ENCODE results near the gene NEK10. TPM values are rescaled to one million over a fixed set of nuclear protein-coding genes. Genes with fewer than 3 reads are reported as not detected.
A peak's percentile ranks its signal among the peaks of the same experiment; 100 is the strongest.

NEK10 gene
- total RNA-seq, 1 experiment from 2014 or later = 1.7 TPM

DNA sequence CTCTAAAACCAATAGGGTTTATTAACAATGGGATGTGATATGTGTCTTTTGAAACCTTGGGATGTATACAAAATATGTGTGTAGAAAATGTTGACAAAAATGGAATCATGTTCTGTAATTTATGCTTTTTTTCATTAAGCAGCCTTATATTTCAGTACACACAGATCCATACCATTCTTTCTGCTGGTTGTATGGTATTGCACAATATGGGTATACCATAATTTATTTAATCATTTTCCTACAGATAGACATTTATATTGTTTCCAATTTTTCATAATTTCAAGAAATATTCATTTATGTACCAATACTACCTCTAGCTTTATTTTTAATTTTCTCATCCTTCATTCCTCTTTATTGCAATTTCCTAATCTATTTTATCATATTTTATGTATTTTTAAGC lies 83.5 kb downstream of the NEK10 start:
- Histone ChIP-seq H3F3A (ENCODE audit: low read length, unreplicated experiment) (no peaks in the 10 kb centered on the region), H3K36me3 (ENCODE audit: low read depth, low read length) (no peaks in the 10 kb centered on the region), H3K9ac (ENCODE audit: low read length) (no peak overlapping the region), H3K4me3 (ENCODE audit: low read length) (no peak overlapping the region), H3K4me2 (ENCODE audit: low read length) (no peak overlapping the region), H3K9me2 (replicated peaks; ENCODE audit: low read length) (no peaks in the 10 kb centered on the region), H3K9me3 (ENCODE audit: low read length) (no peaks in the 10 kb centered on the region), H3K79me2 (ENCODE audit: low read length) (no peaks in the 10 kb centered on the region), H2AFZ (ENCODE audit: low read length) (no peak overlapping the region), H3K27ac (ENCODE audit: low read length) (no peak overlapping the region), H4K20me1 (ENCODE audit: low read length) (no peaks in the 10 kb centered on the region), H3K4me1 (ENCODE audit: insufficient read depth, low read length) (peaks cover 10% of the 10 kb centered on the region), H3K27me3 (ENCODE audit: low read length) (no peaks in the 10 kb centered on the region)
- ChIA-PET CTCF (interaction anchor here (0.6 to 0.7 kb wide), 2 partner anchors 19 to 63 kb away, joined by 8 to 14 read pairs; no protein-coding TSS in a partner anchor), POLR2A (ENCODE audit: unreplicated experiment) (no interaction called here)
- no peak for DNase-seq
- intact Hi-C loops (cut with micrococcal nuclease) = no loop called here
- ATAC-seq = no peak
- BruUV-seq (replicated peaks) = no TSS peak
- no peak for TF ChIP-seq EZH2phosphoT487 (IDR thresholded peaks at IDR 0.05; ENCODE audit: borderline replicate concordance, low read length)
- TF ChIP-seq, protein P1, sequence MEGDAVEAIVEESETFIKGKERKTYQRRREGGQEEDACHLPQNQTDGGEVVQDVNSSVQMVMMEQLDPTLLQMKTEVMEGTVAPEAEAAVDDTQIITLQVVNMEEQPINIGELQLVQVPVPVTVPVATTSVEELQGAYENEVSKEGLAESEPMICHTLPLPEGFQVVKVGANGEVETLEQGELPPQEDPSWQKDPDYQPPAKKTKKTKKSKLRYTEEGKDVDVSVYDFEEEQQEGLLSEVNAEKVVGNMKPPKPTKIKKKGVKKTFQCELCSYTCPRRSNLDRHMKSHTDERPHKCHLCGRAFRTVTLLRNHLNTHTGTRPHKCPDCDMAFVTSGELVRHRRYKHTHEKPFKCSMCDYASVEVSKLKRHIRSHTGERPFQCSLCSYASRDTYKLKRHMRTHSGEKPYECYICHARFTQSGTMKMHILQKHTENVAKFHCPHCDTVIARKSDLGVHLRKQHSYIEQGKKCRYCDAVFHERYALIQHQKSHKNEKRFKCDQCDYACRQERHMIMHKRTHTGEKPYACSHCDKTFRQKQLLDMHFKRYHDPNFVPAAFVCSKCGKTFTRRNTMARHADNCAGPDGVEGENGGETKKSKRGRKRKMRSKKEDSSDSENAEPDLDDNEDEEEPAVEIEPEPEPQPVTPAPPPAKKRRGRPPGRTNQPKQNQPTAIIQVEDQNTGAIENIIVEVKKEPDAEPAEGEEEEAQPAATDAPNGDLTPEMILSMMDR (conservative IDR thresholded peaks at IDR 0.05; ENCODE audit: low read depth, low read length) = no peak
- no peak for TF ChIP-seq EZH2 (IDR thresholded peaks at IDR 0.05; ENCODE audit: low read length, unreplicated experiment)

DNA sequence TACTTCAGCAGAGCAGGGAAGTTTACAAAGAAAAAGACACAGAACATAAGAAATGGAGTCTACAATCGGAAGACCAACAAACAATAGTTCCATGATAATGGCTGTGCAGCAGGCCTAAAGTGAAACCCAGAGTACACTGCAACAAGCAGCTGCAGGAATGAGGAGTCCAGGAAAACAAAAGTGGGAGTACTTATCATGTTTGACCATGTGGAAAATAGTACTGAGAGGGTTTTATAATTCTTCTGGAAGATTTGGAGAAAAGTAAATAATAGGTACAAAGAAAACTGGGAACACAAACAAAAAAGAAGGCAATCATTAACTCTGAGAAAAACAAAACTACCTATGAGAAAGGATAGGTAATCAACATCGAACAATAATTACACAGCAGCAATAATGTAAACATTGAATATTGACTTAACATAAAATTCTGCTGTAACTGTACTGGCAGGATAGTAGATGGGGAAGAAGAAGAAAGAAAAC lies 87.5 kb downstream of the NEK10 start:
- no peak overlapping the region for H3K4me3 ChIP-seq (ENCODE audit: low read length)
- H3K4me2 ChIP-seq (ENCODE audit: low read length) = no peak overlapping the region
- no peaks in the 10 kb centered on the region for H4K20me1 ChIP-seq (ENCODE audit: low read length)
- DNase-seq (no peak), ATAC-seq (no peak)
- no peaks in the 10 kb centered on the region for H3K36me3 ChIP-seq (ENCODE audit: low read depth, low read length)
- no peaks in the 10 kb centered on the region for H3K9me3 ChIP-seq (ENCODE audit: low read length)
- peak overlapping the region; percentile 18; the same call in 1 of the 2 replicates for H2AFZ ChIP-seq (ENCODE audit: low read length)
- no peaks in the 10 kb centered on the region for H3F3A ChIP-seq (ENCODE audit: low read length, unreplicated experiment)
- H3K79me2 ChIP-seq (ENCODE audit: low read length) = no peaks in the 10 kb centered on the region
- intact Hi-C loops (cut with micrococcal nuclease) = no loop called here
- ChIA-PET POLR2A (ENCODE audit: unreplicated experiment) (no interaction called here), CTCF (no interaction called here)
- BruUV-seq (replicated peaks) = no TSS peak
- H3K27ac ChIP-seq (ENCODE audit: low read length) = no peak overlapping the region
- H3K27me3 ChIP-seq (ENCODE audit: low read length) = no peaks in the 10 kb centered on the region
- no peak overlapping the region for H3K9ac ChIP-seq (ENCODE audit: low read length)
- H3K4me1 ChIP-seq (ENCODE audit: insufficient read depth, low read length) = no peaks in the 10 kb centered on the region
- no peaks in the 10 kb centered on the region for H3K9me2 ChIP-seq (replicated peaks; ENCODE audit: low read length)
- no peak for TF ChIP-seq EZH2phosphoT487 (IDR thresholded peaks at IDR 0.05; ENCODE audit: borderline replicate concordance, low read length)
- TF ChIP-seq, protein P1 (conservative IDR thresholded peaks at IDR 0.05; ENCODE audit: low read depth, low read length) = no peak
- no peak for TF ChIP-seq EZH2 (IDR thresholded peaks at IDR 0.05; ENCODE audit: low read length, unreplicated experiment)

DNA sequence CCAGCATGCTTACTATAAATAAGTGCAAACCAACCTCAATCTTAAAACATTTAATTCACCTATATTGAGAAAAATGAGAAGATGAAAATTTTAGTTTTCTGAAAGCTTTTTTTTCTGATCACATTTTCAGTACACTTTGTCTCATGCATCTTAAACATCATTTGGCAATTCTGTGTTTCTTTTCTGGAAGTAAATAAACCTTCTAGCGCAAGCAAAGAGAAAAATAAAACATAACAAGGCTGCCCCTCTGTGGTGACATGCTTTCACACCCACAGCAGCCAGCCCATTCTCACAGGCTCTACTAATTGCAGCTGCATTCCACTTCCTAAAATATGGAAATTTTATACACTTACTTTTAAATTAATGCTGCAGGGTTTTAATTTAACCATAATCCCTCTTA lies 90.1 kb downstream of the NEK10 start:
- H3K9me3 ChIP-seq (ENCODE audit: low read length) = no peaks in the 10 kb centered on the region
- peak; percentile 23 for DNase-seq
- no peaks in the 10 kb centered on the region for H3K36me3 ChIP-seq (ENCODE audit: low read depth, low read length)
- H3K27me3 ChIP-seq (ENCODE audit: low read length) = no peaks in the 10 kb centered on the region
- no peak overlapping the region for H3K4me2 ChIP-seq (ENCODE audit: low read length)
- no peak overlapping the region for H3K27ac ChIP-seq (ENCODE audit: low read length)
- BruUV-seq (replicated peaks) = no TSS peak
- H3K9me2 ChIP-seq (replicated peaks; ENCODE audit: low read length) = no peaks in the 10 kb centered on the region
- no peaks in the 10 kb centered on the region for H3K79me2 ChIP-seq (ENCODE audit: low read length)
- CTCF ChIA-PET = no interaction called here
- no peaks in the 10 kb centered on the region for H4K20me1 ChIP-seq (ENCODE audit: low read length)
- TF ChIP-seq, protein P1 (conservative IDR thresholded peaks at IDR 0.05; ENCODE audit: low read depth, low read length) = peak; percentile 57
- no peak for TF ChIP-seq EZH2 (IDR thresholded peaks at IDR 0.05; ENCODE audit: low read length, unreplicated experiment)
- no peak overlapping the region for H2AFZ ChIP-seq (ENCODE audit: low read length)
- no peaks in the 10 kb centered on the region for H3F3A ChIP-seq (ENCODE audit: low read length, unreplicated experiment)
- H3K4me1 ChIP-seq (ENCODE audit: insufficient read depth, low read length) = no peaks in the 10 kb centered on the region
- no peak overlapping the region for H3K9ac ChIP-seq (ENCODE audit: low read length)
- POLR2A ChIA-PET (ENCODE audit: unreplicated experiment) = no interaction called here
- intact Hi-C loops (cut with micrococcal nuclease) = loop anchor here (1.0 kb wide), 1 partner anchor 145 kb away; no protein-coding TSS in a partner anchor
- ATAC-seq = peak; percentile 50
- H3K4me3 ChIP-seq (ENCODE audit: low read length) = no peak overlapping the region

Data from PC-3 (cell line).